Measurements from ENCODE around the gene CDX1. TPM values are rescaled to one million over a fixed set of nuclear protein-coding genes. Genes with fewer than 3 reads are reported as not detected.

The CDX1 gene
- total and polyA plus RNA-seq, 12 donors: 0.13 to 0.32 TPM; not detected in 10

- Histone ChIP-seq H3K9me3 (no peaks in the 10 kb centered on the region), H3K4me3 (no peak overlapping the region), H3K27me3 (peaks cover 0 to 25% (median 5%) of the 10 kb centered on the region in 7 donors), H3K27ac (no peak overlapping the region), H3K36me3 (no peaks in the 10 kb centered on the region), H3K4me1 (peaks cover 0 to 34% (median 6%) of the 10 kb centered on the region in 9 donors)
- whole genome bisulfite sequencing, 2 donors: 69 to 82% methylated on average over 1 of the region's 1 CpG
- TF ChIP-seq CTCF (IDR thresholded peaks at IDR 0.05): no peak
- intact Hi-C loops (cut with DNase I): loop anchor here in 1 of 10 donors (10.0 kb wide), 1 partner anchor 363 kb away; no protein-coding TSS in a partner anchor
- ATAC-seq (no peak), DNase-seq (no peak)
Observed at GRCh38 chr5:150172145-150172544, 5.6 kb downstream of the CDX1 start.

GRCh38 chr5:150172556-150172955, 6.0 kb downstream of the CDX1 start:
- ATAC-seq (no peak), DNase-seq (no peak)
- 89 to 95% methylated on average over 4 of the region's 4 CpGs for WGBS, 2 donors
- Histone ChIP-seq H3K4me3 (no peak overlapping the region), H3K36me3 (no peaks in the 10 kb centered on the region), H3K27ac (no peak overlapping the region), H3K9me3 (no peaks in the 10 kb centered on the region), H3K27me3 (peaks cover 0 to 21% (median under 1%) of the 10 kb centered on the region in 7 donors), H3K4me1 (peaks cover 0 to 36% (median 6%) of the 10 kb centered on the region in 9 donors)
- no peak for TF ChIP-seq CTCF (IDR thresholded peaks at IDR 0.05)
- intact Hi-C loops (cut with DNase I): loop anchor here in 1 of 10 donors (10.0 kb wide), 1 partner anchor 362 kb away; no protein-coding TSS in a partner anchor

- 86 to 96% methylated on average over 3 of the region's 3 CpGs for WGBS, 2 donors
- peaks cover 0 to 15% (median 0%) of the 10 kb centered on the region in 7 donors for H3K27me3 ChIP-seq
- ATAC-seq: no peak
- no peak overlapping the region for H3K4me3 ChIP-seq
- no peak for DNase-seq
- no peak for TF ChIP-seq CTCF (IDR thresholded peaks at IDR 0.05)
- no peaks in the 10 kb centered on the region for H3K36me3 ChIP-seq
- no peaks in the 10 kb centered on the region for H3K9me3 ChIP-seq
- H3K27ac ChIP-seq: no peak overlapping the region
- peaks cover 0 to 32% (median 6%) of the 10 kb centered on the region in 9 donors for H3K4me1 ChIP-seq
- intact Hi-C loops (cut with DNase I): loop anchor here in 1 of 10 donors (10.0 kb wide), 1 partner anchor 362 kb away; no protein-coding TSS in a partner anchor
Observed at GRCh38 chr5:150173161-150173560, 6.6 kb downstream of the CDX1 start.

- H3K27me3 ChIP-seq: peaks cover 0 to 11% (median 0%) of the 10 kb centered on the region in 7 donors
- DNase-seq (no peak), ATAC-seq (no peak)
- no peaks in the 10 kb centered on the region for H3K36me3 ChIP-seq
- H3K4me3 ChIP-seq: no peak overlapping the region
- intact Hi-C loops (cut with DNase I): loop anchor here in 1 of 10 donors (10.0 kb wide), 1 partner anchor 361 kb away; no protein-coding TSS in a partner anchor
- H3K27ac ChIP-seq: no peak overlapping the region
- H3K9me3 ChIP-seq: no peaks in the 10 kb centered on the region
- TF ChIP-seq CTCF (IDR thresholded peaks at IDR 0.05): no peak
- WGBS, 2 donors: 84 to 86% methylated on average over 6 of the region's 6 CpGs
- H3K4me1 ChIP-seq: peaks cover 0 to 21% (median 0%) of the 10 kb centered on the region in 9 donors
Observed at GRCh38 chr5:150174285-150174684, 7.7 kb downstream of the CDX1 start.

All from heart right ventricle (tissue), 16 donors.